B cell (primary cell): ENCODE measurements around the gene AQP9.

ENCODE experiments used
- CTCF ChIP-seq: fragments of 200-600 bp; IDR thresholded peaks from one replicate; pipeline ENCODE4 v1.8.0; 2022; ENCODE audit warnings: antibody characterized with exemption, mild to moderate bottlenecking
- EZH2 ChIP-seq: IDR thresholded peaks from 2 replicates; pipeline ENCODE4 v1.6.1; 2012; ENCODE audit warnings: borderline replicate concordance, low read depth, mild to moderate bottlenecking, moderate library complexity, low read length; ENCODE audit not compliant: insufficient read depth, poor library complexity, severe bottlenecking

GRCh38 chr15:58138106-58138505, at the start of gene AQP9:
- TF ChIP-seq CTCF (no peak), EZH2 (no peak)
